Stimulated activated CD4-positive, alpha-beta T cell treated with anti-CD3 and anti-CD28 coated beads, TNF-alpha, amount 100 ng/mL, for 24 hours (primary cell): ENCODE measurements around the gene LCN2.
"Not testable (repeated sequence)": the region's sequence is repeated elsewhere in the genome, so short reads cannot be mapped to it uniquely, and the experiment has no call there.

ENCODE experiments used
- DNase-seq, 3 experiments: peaks; one replicate each; pipeline ENCODE4 v3.0.0-alpha.2; 2020; ENCODE audit warnings: low read depth in 3 of 3

LCN2 gene

DNA sequence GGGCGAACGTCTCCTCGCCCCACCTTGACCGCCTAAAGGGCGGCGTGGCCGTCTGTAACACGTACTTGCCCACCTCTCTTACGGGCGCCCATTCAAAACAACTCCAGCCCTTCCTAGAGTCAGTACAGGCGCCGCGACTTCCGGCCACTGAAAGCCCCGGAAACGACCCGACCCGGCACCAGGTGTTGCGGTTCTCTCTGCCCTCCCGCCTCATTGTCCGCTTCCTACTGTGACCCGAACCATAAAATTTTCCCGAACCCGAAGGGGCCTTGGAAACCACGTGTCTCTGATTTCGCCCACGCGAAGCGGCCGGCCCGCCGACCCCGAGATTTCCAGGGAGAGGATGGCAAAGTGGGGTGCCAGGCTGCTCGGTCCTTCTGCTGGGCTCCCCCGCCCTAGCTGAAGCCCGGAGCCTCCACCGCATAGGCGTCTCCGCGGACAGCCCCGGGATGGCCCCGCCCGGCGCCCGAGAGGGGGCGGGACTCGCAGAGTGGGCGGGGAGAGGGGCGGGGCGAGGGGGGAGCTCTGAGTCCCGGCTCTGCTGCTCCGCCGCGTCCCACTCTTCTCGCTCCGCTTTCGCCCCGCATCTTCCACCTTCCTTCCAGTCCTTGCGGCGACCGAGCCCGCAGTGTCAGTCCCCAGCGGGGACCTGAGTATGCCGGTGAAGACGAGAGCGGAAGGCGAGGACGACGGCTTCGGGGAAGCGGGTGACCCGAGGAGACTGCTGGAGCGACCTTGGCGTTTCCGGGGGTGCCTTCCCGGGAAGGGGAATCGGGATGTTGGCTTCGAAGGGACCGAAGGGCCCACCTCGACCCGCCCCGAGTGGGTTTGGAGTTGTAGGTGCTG lies 21.0 kb upstream of the LCN2 start:
- DNase-seq, result peak; percentile 62 to 79 (median 70)

DNA sequence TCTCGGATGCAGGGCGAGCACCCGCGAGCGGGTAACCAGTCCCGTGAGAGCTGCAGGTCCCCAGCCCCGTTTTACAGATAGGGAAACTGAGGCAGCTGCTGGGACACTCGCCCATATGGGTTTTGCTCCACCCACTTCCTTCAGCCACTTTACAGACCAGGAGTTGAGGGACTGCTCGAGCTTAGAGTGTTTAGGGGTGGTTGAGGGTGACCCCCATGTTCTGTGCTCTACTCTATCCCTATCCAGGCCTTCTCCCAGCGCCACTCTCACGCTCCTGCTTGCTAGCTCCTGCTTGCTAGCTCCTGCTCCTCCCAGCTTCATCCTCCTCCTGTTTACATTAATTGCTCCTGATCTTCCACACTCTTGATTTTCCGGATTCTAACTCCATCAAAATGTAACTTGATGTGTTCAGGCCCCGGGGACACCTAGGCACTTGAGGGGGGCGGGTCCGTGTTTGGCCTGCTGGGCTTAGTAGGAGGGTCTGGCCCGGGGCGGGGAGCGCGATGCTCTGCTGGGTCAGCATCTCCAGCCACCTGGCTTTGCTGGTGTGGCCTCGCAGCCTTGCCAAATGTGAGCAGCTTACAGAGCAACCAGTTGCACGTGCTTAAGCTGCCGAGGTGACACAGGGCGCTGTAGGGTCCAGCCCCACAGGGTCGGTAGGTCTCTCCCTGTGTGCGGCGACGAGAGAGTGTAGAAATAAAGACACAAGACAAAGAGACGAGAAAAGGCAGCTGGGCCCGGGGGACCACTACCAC lies 20.2 kb upstream of the LCN2 start:
- no peak for DNase-seq

DNA sequence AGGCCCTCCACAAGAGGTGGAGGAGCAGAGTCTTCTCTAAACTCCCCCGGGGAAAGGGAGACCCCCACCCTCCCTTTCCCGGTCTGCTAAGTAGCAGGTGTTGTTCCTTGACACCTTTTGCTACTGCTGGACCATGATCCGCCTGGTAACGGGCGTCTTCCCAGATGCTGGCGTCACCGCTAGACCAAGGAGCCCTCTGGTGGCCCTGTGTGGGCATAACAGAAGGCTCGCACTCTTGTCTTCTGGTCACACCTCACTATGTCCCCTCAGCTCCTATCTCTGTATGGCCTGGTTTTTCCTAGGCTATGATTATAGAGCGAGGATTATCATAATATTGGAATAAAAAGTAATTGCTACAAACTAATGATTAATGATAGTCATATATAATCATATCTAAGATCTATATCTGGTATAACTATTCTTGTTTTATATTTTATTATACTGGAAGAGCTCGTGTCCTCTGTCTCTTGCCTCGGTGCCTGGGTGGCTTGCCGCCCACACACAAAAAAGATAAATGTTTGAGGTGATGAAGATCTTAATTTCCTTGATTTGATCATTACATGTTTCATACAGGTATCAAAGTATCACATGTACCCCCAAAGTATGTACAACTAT lies 19.2 kb upstream of the LCN2 start:
- peak in 1 of 3 experiments; percentile 64 for DNase-seq

DNA sequence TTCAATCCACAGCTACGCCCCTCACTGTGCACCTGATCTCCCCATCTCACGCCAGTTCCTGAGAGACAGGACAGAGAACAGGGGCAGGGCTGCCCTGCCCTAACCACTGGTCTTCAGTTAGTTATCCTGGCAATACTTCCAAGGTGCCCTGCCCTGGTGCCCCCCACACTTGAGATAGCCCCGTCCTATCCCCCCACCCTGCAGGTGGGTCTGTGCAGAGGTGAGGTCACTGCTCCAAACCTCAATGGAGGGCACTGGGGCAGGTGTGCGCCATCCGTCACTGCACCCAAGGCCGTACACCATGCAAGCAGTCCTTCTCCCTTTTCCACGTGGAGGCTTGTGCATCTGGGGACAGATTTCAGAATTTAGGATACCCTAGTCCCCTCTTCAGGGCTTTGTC lies 18.6 kb upstream of the LCN2 start:
- DNase-seq, result not testable (repeated sequence)

DNA sequence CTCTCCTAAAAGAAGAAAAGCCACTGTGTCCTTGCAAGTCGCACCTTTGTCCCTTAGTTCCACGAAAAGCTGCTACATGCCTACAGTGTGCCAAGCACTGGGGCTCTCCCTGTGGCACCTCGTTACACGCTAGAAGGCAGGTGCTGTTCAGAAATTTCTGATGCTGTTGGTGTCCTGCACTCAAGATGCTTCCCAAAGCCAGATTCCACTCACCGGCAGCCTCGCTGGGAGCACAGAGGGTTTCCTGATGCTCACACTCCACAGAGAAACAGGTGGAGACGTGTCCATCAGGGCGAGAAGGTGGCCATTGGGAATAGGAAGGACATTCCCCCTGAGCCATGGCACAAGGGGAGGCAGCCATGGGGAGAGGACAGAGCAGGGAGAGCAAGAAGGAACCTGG lies 17.9 kb upstream of the LCN2 start:
- not testable (repeated sequence) for DNase-seq

DNA sequence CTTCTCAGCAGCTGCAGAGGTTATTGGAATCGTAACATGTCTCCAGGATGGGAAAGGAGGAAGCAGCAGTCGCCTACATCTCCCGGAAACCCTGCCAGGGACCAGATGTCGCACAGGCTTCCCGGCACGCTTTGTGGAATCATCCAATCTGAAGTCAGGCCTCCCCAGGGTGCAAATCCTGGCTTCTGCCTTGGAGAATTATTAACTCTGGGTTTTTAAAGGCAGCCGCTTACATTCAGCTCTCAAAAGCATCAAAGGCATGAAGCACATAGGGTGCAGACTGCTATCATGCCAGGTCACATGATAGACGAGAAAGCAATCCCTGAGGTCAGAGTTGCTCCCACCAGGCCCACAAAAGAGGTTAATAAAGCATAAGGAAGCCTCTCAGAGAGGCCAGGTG lies 17.1 kb upstream of the LCN2 start:
- DNase-seq, result not testable (repeated sequence)

DNA sequence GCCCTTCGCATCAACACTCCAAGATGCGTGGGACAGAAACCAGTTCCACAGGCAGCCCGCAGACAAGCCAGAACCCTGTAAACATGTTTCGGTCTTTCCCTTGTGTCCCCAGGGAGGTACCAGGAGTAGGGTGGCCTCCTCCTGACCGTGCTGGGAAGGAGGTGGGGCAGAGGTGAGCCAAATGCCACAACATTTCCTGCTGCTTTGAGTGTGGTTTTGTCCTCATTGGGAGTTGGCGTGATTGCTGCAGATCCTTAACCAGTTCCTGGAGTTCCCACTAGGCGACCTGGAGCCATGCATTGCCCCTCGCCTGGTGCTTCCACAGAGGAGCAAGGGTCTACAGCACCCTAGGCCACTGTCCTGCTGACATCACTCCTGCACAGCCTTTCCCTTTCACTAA lies 13.7 kb upstream of the LCN2 start:
- not testable (repeated sequence) for DNase-seq

DNA sequence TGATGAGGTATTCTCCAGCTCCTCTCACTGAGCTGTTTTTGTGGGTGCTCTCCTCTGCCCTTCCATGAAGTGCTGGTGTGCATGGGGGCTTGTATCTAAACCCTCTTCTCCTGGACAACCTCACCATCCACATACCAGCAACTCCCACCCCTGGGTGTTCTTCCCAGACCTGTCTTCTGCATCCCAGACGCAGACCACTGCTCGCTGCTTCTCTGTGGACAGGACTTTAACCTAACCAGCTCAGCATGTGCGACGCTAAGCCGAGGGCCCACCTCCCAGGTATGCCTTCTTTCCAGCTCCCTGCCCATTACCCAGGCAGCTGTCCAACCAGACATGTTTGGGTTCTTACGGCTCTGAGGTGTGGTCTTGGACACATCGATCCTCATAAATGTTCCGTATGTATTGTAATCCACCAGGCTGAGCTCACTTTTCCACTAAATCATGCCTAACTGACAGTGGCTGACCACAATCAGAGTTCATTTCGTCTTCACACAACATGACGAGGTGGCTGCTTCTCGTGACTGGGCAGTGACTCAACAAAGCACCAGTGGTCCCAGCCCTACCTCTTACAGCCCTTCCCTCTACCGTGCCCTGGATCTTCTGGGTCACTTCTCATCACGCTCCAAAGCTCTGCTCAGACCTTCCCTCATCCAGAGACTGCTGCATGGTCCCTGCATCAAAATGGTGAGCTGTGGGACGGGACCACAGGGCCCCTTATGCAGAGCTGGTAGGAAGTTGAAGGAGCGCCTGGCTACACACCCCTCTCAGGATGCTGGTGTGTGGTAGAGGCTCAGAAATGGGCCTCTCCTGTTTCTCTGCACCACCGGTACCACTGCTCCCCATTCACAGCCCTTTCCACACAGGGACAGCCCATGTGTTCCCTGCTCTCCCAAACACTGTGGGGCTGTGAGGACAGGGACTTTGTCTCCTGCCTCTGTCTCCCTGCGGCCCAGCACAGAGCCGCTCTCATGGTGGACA lies 12.1 kb upstream of the LCN2 start:
- DNase-seq, result no peak

DNA sequence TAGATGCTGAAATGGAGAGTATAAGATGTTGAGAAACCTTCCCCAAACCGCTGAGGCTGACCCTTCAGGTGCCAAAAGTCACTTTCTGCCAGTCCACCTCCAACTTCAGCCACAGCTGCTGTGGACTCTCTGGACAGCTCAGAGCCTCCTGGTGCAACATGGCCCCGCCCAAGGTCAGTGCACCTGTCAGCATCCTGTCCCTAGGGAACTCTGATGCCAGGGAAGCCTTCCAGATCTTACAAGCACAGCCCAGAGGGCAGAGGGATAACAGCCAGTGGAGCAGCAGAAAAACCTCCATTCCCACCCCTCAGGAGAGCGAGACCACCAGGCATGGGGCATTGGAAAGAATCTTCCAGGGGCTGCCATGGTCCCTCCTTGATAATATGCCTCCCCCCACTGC lies 11.3 kb upstream of the LCN2 start:
- DNase-seq, result no peak

DNA sequence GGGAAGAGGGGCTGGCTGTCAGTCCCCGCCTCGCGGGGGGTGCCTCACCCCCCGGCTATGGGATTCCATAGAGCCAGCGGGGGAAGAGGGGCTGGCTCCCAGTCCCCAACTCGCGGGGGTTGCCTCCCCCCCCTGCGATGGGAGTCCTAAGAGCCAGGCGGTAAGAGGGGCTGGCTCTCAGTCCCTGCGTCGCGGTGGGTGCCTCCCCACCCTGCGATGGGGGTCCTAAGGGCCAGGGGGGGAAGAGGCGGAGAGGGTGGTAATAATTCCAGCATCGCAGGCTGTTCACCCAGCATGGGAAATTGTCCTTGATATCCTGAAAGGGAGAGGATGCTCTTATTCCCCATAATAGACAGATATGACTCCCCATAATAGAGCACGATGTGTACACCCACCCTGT lies 9.6 kb upstream of the LCN2 start:
- no peak for DNase-seq

DNA sequence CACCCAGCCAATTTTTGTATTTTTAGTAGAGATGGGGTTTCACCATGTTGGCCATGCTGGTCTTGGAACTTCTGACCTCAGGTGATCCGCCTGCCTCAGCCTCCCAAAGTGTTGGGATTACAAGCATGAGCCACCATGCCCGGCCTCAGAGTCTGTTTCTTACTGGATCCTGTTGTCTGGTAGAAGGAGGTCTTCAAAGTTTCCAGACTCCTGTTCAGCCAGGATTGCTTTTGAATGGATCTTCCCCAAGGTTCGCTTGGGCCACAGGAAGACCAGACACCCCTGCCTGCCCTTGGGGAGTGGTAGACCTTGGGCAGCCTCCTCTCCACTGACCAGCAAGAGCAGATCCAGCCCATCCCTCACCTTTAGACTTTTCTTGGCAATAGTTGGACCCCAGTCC lies 7.6 kb upstream of the LCN2 start:
- no peak for DNase-seq

DNA sequence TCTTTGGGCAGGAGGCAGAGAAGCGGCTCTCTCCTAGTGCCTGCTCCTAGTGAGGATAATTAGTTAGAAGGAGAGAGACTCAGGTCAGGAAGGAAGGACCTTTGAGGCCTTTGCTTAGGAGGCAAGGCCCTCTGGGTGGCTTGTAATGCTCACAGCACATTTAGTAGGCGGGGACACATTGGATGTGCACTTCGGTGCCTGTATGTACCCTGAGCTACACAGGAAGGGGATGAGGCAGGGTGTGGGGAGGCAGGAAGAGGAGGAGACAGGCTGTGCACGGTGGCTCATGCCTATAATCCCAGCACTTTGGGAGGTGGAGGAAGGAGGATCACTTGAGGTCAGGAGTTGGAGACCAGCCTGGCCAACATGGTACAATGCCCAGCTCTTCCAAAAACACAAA lies 7.2 kb upstream of the LCN2 start:
- no peak for DNase-seq

DNA sequence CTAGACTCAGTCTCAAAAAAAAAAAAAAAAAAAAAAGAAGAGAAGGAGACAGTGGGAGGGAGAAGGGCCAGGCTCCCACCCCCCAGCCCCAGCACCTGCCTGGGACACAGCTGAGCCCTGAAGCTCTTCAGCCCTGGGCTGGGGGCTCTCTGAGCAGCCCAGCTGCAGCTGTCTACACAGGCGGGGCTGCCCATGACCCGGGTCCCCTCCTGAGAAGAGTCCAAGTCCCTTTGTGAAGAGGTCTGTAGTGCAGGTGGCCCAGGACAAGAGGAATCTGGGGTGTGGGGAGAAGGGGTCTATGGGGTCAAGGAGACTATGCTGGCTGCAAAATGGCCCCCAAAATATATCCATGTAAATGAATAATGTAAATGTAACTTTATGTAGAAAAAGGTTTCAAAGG lies 6.7 kb upstream of the LCN2 start:
- DNase-seq, result no peak

DNA sequence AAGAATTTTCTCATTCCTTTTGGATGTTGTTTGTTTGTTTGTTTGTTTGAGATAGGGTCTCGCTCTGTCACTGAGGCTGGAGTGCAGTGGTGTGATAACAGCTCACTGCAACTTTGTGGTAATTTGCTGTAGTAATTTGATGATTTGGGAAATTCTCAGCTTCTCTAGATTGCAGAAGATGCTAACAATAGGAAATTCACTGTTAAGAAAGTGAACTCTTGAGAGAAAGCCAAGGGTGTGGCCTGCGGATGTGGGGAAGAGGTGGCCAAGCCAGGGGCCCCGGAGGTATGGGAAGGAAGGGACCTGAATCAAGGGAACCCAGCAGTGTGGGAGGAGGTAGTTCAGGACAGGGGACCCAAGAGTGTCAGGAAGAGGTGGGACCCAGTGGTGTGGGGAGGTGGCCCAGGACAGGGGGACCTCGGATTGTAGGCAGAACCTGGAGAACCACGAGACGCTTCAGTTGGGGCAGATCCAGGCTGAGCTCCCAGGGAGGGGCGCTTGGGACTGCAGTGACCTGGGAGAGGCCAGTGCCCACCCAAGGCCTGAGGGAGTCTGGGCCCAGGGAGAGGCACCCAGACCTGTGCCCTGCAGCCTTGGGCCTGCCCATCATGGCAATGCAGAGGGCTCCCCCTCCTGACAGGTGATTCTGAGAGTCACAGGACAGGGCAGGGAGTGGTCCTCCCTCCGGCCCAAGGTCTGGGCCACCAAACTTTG lies 5.6 kb upstream of the LCN2 start:
- DNase-seq, result no peak

DNA sequence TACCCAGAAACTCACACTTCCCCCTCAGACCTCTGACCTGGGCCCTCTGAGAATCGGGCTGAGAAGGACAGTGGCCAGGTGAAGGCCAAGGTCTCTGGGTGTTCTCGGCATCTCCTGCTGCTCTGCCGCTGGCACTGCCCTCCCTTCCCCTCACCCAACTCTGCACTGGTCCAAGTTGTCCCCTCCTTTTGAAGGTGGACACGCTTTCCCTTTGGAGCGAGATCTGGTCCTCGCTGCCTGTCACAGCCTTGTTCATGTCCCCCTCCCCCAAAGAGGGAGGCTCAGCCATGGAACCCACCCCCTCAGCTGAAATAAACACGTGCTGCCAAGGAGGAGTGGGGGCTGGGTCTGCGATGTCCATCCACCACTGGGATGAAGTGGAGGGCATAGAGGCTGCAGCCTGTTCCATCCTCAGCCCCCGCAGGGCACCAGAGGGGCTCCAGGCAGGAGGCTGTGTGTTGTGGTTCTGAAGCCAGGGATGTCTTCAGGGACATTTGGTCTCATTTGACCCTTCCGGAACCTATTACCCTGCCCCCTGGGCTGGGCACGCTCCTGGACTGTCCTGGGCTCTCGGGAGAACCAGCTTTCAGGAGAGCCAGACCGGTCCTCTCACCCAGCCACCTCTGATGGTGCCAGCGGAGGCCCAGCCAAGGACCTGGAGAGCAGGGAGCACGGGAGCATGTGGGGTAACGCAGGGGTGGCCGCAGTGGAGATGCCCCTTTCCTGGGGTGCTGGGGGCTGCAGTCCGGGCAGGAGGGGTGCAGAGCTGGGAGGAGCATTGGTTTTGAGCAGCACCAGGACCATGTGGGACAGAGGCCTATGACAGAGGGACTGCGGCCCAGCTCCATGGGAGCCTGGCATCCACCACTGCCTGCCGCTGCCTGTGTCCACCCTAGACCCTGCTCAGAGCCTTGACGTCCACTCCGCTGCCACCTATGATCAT lies 4.7 kb upstream of the LCN2 start:
- no peak for DNase-seq

DNA sequence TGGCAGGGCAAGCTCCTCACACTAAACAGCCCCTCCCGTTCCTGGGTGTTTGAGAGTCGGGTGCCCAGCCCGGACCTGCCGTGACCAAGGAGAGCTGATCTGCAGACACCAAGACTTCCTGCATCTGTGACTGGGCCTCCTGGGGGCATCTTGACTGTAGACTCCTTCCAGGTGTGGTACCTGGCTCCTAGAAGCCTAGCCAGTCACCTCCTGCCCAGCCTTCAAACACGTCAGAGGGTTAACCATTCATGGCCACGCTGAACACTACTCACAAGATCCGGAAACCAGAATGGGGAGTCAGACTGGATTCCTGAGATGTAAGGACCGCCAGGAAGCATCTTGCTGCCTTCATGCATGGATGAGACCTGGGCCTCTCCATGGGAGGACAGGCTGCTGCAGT lies 3.7 kb upstream of the LCN2 start:
- no peak for DNase-seq

DNA sequence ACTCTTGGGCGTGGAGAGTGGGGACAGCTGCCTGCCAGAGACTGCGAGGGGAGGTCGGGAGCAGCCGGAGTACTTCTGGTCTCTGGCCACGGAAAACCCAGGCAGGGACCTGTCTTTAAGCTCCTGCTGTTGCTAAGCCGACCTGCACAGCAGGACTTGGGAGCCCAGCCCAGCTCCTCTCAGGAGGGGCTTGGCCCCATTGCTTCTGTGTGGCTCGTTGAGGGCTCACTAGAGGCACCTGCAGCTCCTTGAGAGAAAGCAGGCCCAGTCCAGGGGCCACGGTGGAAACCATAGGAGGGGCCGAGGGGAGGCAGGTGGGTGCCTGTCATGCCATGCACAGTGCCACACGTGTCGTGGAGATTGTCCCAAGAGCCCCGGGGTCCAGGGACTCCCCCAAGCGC lies 3.3 kb upstream of the LCN2 start:
- no peak for DNase-seq

DNA sequence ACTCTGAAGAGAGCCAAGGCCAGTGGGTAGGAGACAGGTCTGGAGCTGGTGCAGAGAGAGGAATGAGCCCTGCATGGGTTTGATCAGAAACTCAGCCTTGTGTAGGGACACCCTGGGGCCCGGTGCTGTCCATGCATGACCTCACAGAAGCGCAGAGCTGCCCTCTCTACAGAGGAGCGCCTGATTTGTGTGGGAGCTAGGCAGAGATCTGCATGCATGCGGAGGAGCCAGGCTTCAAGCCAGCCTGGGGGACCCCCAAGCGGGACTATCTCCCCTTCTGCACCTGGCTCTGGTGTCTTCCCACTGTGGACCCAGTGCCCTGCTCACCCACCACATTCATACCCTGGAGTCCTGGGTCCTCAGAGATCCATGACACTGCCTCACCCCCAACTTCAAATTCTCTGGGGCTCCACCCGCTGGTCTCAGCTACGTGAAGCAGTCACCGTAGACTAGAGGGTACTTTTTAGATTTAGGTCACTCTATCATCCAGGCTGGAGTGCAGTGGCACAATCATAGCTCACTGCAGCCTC lies 2.6 kb upstream of the LCN2 start:
- no peak for DNase-seq

DNA sequence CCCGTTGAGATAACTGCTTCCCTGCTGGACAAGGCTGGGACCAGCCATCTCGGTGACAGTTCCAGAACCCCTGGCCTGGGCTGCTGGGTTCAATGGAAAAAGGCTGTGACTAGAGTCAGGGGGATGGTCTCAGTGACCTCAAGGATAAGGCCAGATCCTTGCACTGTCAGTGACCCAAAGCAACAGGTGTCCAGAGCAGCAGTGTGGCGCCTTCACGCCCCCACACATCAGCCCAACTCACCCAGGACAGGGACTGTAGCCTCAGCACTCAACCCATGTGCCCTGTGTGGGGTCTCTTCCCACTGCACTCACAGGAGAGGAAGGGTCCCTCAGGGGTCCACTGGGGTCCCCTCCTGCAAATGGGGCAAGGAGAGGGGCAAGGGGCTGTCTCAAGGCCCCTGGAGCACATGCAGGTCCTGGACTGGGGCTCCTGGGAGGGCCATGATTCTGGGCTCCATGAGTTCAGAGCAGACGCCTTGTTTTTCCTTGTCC lies 698 bp upstream of the LCN2 start:
- DNase-seq, result no peak
